BJ (cell line): ENCODE data around the gene ROPN1. TPM values are rescaled to one million over a fixed set of nuclear protein-coding genes. Genes with fewer than 3 reads are reported as not detected.
A peak's percentile ranks its signal among the peaks of the same experiment; 100 is the strongest.

Source experiments
- CTCF ChIA-PET: fragments of 350-600 bp; formaldehyde crosslinking; extraction: SDS; loops from one replicate; lab custom pipeline; 2021; ENCODE audit warnings: antibody characterized with exemption, inconsistent platforms; lab: Yijun Ruan, JAX
- POLR2A ChIA-PET: fragments of 300-600 bp; sonication (Branson Sonifier 250); formaldehyde crosslinking; extraction: SDS; loops from one replicate; lab custom pipeline; 2021; ENCODE audit warnings: antibody characterized with exemption; lab: Charles Lee
- DNase-seq: peaks from one replicate; pipeline ENCODE4 v3.0.0-alpha.2; 2011; ENCODE audit warnings: low read depth
- H3K27me3 ChIP-seq: 2 replicates; pipeline ENCODE4 v1.6.0; 2011; ENCODE audit warnings: low read length; ENCODE audit not compliant: control insufficient read depth, insufficient read depth
- H3K36me3 ChIP-seq: 2 replicates; pipeline ENCODE4 v1.5.1; 2011; ENCODE audit warnings: low read length; ENCODE audit not compliant: control insufficient read depth, insufficient read depth
- H3K4me3 ChIP-seq: 2 replicates; pipeline ENCODE4 v1.5.1; 2011; ENCODE audit warnings: low read depth, mild to moderate bottlenecking, control low read depth, low read length
- polyA plus RNA-seq: library from polyadenylated mRNA; depleted of rRNA; stranded (reverse); fragments of >200 nt; gene quantifications from 2 replicates; pipeline ENCODE4 v1.2.3, GENCODE V29; 2011
- TF ChIP-seq, protein P1 (sequence below): IDR thresholded peaks from 2 replicates; pipeline ENCODE4 v1.5.1; 2011; ENCODE audit warnings: low read depth, mild to moderate bottlenecking, control low read depth, inconsistent platforms, low read length, moderate library complexity; ENCODE audit not compliant: insufficient read depth

The ROPN1 gene
- polyA plus RNA-seq, 1 experiment: not detected

- H3K4me3 ChIP-seq: no peak overlapping the region
- TF ChIP-seq, protein P1, sequence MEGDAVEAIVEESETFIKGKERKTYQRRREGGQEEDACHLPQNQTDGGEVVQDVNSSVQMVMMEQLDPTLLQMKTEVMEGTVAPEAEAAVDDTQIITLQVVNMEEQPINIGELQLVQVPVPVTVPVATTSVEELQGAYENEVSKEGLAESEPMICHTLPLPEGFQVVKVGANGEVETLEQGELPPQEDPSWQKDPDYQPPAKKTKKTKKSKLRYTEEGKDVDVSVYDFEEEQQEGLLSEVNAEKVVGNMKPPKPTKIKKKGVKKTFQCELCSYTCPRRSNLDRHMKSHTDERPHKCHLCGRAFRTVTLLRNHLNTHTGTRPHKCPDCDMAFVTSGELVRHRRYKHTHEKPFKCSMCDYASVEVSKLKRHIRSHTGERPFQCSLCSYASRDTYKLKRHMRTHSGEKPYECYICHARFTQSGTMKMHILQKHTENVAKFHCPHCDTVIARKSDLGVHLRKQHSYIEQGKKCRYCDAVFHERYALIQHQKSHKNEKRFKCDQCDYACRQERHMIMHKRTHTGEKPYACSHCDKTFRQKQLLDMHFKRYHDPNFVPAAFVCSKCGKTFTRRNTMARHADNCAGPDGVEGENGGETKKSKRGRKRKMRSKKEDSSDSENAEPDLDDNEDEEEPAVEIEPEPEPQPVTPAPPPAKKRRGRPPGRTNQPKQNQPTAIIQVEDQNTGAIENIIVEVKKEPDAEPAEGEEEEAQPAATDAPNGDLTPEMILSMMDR: no peak
- POLR2A ChIA-PET: no interaction called here
- peaks cover 5% of the 10 kb centered on the region for H3K36me3 ChIP-seq
- CTCF ChIA-PET: no interaction called here
- no peaks in the 10 kb centered on the region for H3K27me3 ChIP-seq
- no peak for DNase-seq
Observed at GRCh38 chr3:123953735-123954134, 38.2 kb downstream of the ROPN1 start.

DNA sequence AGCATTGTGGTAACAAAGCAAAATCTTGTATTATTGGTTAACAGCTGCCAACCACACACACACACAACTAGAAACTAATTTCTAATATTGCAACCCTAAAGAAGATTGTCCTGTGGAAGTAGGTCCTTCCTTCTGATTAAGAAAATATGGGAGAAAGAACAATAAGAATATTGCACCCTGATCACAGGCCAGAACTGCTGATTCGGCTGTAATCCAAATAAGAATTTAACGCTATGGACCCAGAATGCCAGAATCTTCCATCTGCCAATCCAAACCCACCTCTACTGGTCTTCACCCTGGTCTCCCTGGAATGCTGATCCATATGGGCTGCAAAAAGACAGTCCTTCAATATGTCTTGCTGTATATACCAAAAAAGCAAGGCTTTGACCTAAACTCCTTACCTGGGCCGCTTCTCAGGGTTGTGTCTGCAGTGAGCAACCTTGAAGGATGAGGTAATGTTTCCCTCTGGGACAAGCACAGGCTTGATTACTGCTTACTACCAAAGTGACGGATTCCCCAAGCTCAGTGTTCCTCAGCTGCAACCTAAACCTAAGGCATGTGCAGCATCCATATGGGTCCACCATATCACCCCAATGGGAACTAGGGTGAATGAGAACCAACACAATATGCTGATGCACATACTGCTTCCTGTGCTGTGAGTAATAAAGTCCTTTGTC is 38.9 kb downstream of the ROPN1 start:
- peaks cover 5% of the 10 kb centered on the region for H3K36me3 ChIP-seq
- no peaks in the 10 kb centered on the region for H3K27me3 ChIP-seq
- no peak overlapping the region for H3K4me3 ChIP-seq
- DNase-seq: no peak
- ChIA-PET CTCF (interaction anchor here (0.8 to 1.4 kb wide), 2 partner anchors 12 to 28 kb away, joined by 3 read pairs; no protein-coding TSS in a partner anchor), POLR2A (no interaction called here)
- TF ChIP-seq, protein P1: no peak

DNA sequence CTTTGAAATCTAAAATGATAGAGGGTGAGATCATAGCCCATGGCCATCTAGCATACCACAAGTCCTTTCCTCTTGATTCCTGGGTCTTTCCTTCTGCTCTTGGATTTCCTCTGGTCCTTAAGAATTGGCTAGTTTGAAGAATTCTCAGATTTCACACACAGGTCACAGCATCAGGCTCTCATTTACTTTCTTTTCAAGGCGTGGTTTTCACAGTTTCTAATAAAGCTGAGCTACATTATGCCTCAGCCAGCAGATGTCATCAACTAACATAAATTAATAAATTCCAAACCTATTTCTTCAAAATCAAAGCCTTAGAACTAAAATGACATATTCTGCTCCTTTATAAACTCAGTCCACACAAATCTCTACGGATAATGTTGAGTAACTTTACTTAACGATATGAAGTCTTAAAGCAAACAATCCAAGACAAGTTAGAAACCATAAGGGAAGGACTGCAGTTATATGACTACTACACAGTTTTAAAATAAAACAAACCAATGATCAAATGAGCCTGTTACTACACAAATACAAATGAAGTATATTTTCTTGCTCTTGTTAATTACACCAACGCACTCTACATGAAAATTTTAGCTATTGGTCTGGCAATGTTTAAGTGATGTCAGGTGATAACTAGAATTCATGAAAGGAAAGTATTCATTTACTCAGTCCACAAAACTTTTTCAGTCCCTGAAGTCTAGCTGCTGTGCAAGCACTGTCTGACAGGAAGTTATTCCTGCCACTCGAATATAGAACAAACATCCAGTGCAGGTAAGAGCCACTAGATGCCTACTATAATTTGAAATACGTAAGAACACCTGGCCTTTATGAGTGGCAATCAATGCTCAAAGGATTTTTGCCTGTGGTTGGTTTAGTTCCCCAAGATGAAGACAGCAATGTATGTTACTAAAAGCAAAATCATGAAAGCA is 40.1 kb downstream of the ROPN1 start:
- ChIA-PET POLR2A (no interaction called here), CTCF (interaction anchor here (0.8 to 1.4 kb wide), 4 partner anchors 11 to 148 kb away, joined by 3 read pairs; no protein-coding TSS in a partner anchor)
- H3K36me3 ChIP-seq: peaks cover 7% of the 10 kb centered on the region
- TF ChIP-seq, protein P1: no peak
- no peaks in the 10 kb centered on the region for H3K27me3 ChIP-seq
- DNase-seq: no peak
- no peak overlapping the region for H3K4me3 ChIP-seq

GRCh38 chr3:123949641-123950040 is 42.3 kb downstream of the ROPN1 start:
- Histone ChIP-seq H3K36me3 (peaks cover 9% of the 10 kb centered on the region), H3K27me3 (no peaks in the 10 kb centered on the region), H3K4me3 (no peak overlapping the region)
- DNase-seq: peak; percentile 47
- CTCF ChIA-PET: interaction anchor here (0.7 to 1.3 kb wide), 2 partner anchors 79 to 143 kb away, joined by 3 read pairs; no protein-coding TSS in a partner anchor
- TF ChIP-seq, protein P1: no peak
- POLR2A ChIA-PET: no interaction called here

GRCh38 chr3:123948449-123948848 is 43.5 kb downstream of the ROPN1 start:
- CTCF ChIA-PET: interaction anchor here (1.3 kb wide), 1 partner anchor 78 kb away, joined by 3 read pairs; no protein-coding TSS in a partner anchor

More at GRCh38 chr3:123948449-123948848, 43.5 kb downstream of the ROPN1 start:
- H3K27me3 ChIP-seq: no peaks in the 10 kb centered on the region
- DNase-seq: no peak
- TF ChIP-seq, protein P1: no peak
- H3K36me3 ChIP-seq: peaks cover 8% of the 10 kb centered on the region
- H3K4me3 ChIP-seq: no peak overlapping the region
- POLR2A ChIA-PET: no interaction called here
